ENCODE results near the gene FBXW5.

Gene FBXW5

DNA sequence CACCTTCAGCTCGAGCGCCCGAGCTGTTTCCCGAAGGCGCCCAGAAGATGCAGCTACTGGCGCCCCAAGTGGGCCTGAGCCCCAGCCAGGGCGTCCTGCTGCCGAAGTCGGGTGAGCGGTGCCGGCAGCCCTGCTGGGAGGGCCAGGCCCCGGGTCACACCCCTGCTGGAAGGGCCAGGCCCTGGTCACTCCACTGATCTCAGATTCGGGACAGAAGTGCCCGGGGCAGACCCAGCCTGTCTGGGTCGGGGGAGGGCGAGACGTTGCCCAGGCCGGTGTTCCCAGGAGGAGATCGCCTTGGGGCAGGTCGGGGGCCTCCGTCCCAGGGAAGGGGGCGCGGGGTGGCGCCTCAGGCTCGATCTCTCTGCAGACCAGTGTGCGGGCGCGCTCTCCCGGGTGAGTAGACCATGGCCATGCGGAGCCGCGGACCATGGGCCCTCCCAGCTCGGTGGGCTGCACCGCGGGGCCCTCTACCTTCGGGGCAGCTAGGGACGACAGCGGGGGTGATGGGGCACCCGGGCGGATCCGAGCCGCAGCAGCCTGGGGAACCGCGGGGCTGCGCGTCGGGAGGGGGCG, 40.6 kb upstream of the FBXW5 start:
- no peak overlapping the region for H3K4me3 ChIP-seq (ENCODE audit: low read depth, low read length)

DNA sequence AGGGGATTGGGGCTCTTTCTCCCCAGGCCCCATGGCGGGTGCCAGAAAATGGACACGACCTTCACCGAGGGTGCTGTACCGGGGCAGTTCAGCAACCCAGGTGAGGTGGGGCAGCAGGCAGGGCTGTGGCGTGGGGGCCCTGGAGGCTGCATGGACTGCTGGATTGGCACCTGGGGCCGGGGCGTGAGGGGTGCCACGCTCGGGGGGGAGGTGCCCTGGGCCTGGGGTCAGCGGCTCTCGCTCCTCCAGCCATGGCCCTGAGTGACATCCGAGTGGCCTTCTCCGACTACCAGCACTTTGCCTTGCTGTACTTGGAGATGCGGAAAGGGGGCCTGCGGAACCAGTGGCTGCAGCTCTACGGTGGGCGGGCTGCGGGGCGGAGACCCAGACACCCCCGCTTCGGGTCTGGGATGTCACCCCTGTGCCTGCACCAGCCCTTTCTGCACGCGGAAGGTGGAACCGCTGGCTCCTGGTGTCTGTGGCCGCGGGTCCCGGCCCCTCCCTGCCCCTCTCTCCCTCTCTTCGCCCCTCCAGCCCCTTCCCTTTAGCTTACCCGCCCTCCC, 40.0 kb upstream of the FBXW5 start:
- H3K4me3 ChIP-seq (ENCODE audit: low read depth, low read length) = no peak overlapping the region
- TF ChIP-seq, protein P1, sequence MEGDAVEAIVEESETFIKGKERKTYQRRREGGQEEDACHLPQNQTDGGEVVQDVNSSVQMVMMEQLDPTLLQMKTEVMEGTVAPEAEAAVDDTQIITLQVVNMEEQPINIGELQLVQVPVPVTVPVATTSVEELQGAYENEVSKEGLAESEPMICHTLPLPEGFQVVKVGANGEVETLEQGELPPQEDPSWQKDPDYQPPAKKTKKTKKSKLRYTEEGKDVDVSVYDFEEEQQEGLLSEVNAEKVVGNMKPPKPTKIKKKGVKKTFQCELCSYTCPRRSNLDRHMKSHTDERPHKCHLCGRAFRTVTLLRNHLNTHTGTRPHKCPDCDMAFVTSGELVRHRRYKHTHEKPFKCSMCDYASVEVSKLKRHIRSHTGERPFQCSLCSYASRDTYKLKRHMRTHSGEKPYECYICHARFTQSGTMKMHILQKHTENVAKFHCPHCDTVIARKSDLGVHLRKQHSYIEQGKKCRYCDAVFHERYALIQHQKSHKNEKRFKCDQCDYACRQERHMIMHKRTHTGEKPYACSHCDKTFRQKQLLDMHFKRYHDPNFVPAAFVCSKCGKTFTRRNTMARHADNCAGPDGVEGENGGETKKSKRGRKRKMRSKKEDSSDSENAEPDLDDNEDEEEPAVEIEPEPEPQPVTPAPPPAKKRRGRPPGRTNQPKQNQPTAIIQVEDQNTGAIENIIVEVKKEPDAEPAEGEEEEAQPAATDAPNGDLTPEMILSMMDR (IDR thresholded peaks at IDR 0.05; ENCODE audit: insufficient read depth, low read depth, low read length, missing control alignments) = no peak
- no peak for DNase-seq (ENCODE audit: low read depth)

More for the DNA sequence above, 40.6 kb upstream of the FBXW5 start:
- no peak for DNase-seq (ENCODE audit: low read depth)
- TF ChIP-seq, protein P1 (IDR thresholded peaks at IDR 0.05; ENCODE audit: insufficient read depth, low read depth, low read length, missing control alignments) = no peak

DNA sequence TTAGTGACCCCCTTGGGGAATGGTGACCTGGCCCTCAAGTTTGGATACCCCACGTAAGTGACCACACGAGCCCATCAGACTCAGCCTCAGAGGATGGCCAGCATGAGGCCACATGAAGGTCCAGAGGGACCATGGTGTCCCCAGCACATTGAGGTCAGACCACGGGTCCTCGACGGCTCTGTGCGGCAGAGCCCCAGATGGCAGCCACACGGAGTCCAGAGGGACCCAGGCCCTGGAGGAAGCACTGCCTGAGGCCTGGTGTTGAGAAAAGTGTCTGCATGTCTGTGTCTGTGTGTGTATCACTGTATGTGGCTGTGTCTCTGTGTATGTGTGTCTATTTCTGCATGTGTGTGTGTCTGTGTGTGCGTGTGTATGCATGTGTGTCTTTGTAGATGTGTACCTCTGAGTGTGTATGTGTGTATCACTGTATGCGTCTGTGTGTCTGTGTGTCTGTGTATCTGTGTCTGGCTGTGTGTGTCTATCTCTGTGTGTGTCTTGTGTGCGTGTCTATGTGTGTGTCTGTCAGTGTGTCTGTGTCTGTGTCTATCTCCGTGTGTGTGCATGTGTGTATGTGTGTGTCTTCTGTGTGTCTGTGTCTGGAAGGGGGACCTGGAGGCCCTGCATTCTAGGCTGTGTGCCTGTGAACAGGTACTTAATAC, 39.2 kb upstream of the FBXW5 start:
- DNase-seq (ENCODE audit: low read depth) = no peak
- TF ChIP-seq, protein P1 (IDR thresholded peaks at IDR 0.05; ENCODE audit: insufficient read depth, low read depth, low read length, missing control alignments) = no peak
- no peak overlapping the region for H3K4me3 ChIP-seq (ENCODE audit: low read depth, low read length)

DNA sequence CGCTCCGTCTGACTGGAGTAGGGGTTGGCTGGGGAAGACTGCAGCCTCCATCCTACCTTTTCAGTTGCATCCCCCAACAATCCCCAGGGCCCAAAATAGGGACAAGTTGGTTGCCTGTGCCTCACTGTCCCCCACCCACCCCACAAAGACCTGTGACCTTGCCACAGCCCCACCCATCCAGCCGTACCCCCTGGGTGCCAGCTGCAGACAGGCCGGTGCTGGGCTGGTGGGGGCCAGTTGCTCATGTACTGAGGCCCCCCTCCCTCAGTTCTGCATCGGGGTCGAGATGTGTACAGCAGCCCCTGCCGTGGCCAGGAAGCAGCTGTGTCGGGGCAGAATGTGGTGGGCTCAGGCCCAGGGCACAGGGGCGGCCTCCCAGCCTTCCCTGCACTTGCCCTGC, 38.6 kb upstream of the FBXW5 start:
- no peak overlapping the region for H3K4me3 ChIP-seq (ENCODE audit: low read depth, low read length)
- DNase-seq (ENCODE audit: low read depth) = no peak
- TF ChIP-seq, protein P1 (IDR thresholded peaks at IDR 0.05; ENCODE audit: insufficient read depth, low read depth, low read length, missing control alignments) = no peak

DNA sequence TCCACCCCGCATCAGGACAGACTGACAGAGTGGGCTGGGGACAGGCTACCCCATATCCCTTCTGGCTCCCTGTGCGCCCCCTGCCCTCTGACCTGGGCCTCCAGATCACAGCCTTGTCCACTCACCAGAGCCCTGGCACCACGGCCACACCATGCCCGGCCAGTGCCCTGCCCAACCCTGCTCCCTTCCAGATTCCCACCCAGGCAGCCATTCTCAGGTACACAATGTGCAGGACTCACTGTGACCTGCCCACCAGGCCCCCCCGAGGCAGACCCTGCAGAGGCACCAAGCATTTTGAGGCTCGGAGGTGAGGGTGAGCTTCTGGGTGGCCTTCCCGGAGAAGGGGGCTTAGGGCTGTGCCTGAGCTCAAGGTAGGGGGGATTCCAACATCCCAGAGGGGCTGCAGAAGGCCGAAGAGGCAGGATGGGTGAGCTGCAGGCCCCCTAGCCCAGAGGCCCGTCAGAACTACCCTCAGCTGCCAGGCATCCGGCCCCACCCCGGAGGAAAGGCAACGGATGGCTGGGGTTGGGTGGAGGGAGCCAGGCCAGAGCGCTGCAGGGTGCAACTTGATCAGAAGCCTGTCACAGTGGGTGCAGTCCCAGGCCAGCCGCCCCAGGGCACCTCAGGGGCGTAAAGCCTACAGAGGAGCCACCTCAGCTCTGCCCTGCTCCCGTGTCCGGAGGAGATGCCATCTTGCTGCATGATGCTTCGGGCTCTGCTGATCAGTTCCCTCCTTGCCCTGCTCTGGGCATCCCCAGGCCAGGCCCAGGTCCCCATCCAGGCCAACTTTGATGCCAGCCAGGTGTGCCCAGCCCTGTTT, 37.9 kb upstream of the FBXW5 start, which contains the start of gene LCNL1:
TSS of gene LCNL1 (plus strand) at position 762 of the 820 bp plus-strand sequence. CDS start 594 bp downstream, outside the sequence.
- DNase-seq (ENCODE audit: low read depth) = no peak
- TF ChIP-seq, protein P1 (IDR thresholded peaks at IDR 0.05; ENCODE audit: insufficient read depth, low read depth, low read length, missing control alignments) = no peak
- no peak within 1 kb of the TSS for H3K4me3 ChIP-seq (ENCODE audit: low read depth, low read length)

DNA sequence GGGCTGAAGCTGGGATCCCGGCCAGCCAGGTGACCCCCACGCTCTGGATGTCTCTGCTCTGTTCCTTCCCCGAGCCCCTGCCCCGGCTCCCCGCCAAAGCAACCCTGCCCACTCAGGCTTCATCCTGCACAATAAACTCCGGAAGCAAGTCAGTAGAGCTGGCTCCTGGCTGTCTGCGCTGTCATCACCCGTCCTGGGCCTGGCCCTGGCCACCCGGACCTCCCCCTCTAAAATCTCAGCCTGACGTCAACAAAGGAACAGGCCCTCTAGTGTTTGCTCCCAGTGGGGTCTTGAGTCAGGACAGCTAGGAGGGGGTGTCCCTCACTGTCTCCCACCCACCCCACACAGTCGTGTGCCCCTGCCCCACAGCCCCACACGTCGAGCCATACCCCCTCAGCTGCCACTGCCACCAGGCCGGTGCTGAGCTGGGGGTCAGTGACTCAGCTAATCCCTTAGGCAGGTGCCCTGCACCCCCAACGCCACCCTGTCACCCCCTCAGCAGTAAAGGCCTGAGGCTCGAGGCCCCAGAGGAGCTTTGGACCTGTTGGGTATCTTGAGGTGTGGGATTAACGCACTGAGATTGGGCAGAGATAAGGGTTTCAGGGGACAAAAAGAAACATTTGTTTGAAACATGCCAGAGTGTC, 37.2 kb upstream of the FBXW5 start:
- no peak for DNase-seq (ENCODE audit: low read depth)
- TF ChIP-seq, protein P1 (IDR thresholded peaks at IDR 0.05; ENCODE audit: insufficient read depth, low read depth, low read length, missing control alignments) = no peak
- H3K4me3 ChIP-seq (ENCODE audit: low read depth, low read length) = no peak overlapping the region

All from GM12865 (cell line).